Sciatic nerve (tissue), 2 donors: Measurements from ENCODE around the gene CSRP1. TPM values are rescaled to one million over a fixed set of nuclear protein-coding genes. Genes with fewer than 3 reads are reported as not detected.

Experiments
- ATAC-seq: fragments of 200-7000 bp; cut with Tn5 transposase; one replicate; pipeline ENCODE4 v1.9.1; 2020; ENCODE audit warnings: mild to moderate bottlenecking, moderate library complexity
- DNase-seq: peaks from one replicate; pipeline ENCODE4 v3.0.0-alpha.2; 2020; ENCODE audit warnings: low spot score
- intact Hi-C: fragments of 100-400 bp; cut with DNase I; formaldehyde crosslinking; loops from one replicate; pipeline ENCODE4 v1.14.2; 2022
- total RNA-seq: library from RNA; stranded (reverse); fragmentation: NEBNext Ultra II Directional; extraction: Animal tissue kit (Norgen Biotek cat#: 25700); gene quantifications from one replicate; pipeline ENCODE4 v1.2.1, GENCODE V29; 2021
- donor health status: DM: no; HTN: no; CAD: no.
- donor health status: DM: no; HTN: no; CAD: no.

The CSRP1 gene
- total RNA-seq, 1 donor from 2014 or later: 768 TPM

GRCh38 chr1:201468844-201469644 lies 37.9 kb downstream of the CSRP1 start, which contains the start of gene PHLDA3:
TSS of gene PHLDA3 (minus strand) at chr1:201469188. CDS start at chr1:201468786, 402 bp downstream.
- ATAC-seq: peak; percentile 87
- intact Hi-C loops: no loop called here
- peak; percentile 95 for DNase-seq

DNA sequence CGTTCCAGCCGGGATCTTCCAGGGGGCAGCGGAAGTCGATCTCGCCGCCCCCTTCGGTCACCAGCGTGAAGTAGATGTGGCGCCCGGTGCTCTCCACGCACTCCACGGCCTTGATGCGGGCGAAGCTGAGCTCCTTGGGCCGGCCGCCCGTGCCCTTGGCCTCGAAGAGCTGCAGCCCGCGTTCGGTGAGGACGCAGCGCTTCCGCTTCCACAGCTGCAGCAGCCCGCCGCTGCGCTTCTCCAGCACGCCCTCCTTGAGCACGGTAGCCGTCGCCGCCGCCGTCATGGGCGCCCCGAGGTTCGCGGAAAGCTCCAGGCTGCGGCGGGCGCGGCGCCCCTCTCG lies 38.5 kb downstream of the CSRP1 start:
- no peak for ATAC-seq
- no peak for DNase-seq
- intact Hi-C loops: no loop called here

DNA sequence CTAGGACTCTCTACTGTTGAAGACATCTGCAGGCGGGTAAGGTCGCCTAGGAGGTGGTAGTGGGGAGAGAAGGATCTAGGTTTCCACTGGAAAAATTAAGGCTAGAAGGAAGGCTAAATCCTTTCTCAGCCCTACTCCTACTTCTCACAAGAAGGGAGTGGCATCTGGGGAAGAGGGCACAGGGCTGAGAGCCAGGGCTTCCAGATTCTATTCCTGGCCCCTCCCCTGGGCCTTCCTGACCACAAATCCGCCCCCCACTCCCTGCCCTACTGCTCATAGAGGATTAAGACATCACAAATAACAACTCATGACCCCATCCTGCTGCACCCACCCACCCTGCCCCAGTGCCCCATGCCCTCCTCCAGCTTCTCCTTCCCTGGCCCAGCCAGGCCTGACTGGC lies 40.4 kb downstream of the CSRP1 start:
- intact Hi-C loops: no loop called here
- DNase-seq (peak; percentile 74), ATAC-seq (peak; percentile 6)

GRCh38 chr1:201465698-201466290 lies 41.1 kb downstream of the CSRP1 start:
- ATAC-seq: no peak
- no peak for DNase-seq
- intact Hi-C loops: no loop called here

DNA sequence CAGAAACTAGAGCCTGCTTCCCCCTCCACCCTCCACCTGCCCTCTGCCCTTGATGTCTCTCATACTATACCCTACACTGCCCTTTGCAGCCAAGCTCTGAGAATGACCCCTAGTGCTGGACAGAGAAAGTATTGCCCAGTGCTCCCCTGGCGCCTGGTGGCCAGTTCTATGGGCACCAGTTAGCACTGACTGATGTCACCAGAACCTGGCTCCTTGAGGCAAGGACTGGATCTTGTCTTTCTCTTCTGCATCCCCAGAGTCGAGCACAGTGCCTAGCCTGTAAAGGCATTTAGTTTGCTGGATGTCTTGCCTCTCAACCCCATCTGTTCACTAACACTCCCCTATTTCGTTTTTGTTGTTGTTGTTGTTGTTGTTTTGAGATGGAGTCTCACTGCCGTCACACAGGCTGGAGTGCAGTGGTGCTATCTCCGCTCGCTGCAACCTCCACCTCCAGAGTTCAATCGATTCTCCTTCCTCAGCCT lies 43.8 kb downstream of the CSRP1 start:
- DNase-seq (no peak), ATAC-seq (peak; percentile 20)
- intact Hi-C loops: no loop called here

DNA sequence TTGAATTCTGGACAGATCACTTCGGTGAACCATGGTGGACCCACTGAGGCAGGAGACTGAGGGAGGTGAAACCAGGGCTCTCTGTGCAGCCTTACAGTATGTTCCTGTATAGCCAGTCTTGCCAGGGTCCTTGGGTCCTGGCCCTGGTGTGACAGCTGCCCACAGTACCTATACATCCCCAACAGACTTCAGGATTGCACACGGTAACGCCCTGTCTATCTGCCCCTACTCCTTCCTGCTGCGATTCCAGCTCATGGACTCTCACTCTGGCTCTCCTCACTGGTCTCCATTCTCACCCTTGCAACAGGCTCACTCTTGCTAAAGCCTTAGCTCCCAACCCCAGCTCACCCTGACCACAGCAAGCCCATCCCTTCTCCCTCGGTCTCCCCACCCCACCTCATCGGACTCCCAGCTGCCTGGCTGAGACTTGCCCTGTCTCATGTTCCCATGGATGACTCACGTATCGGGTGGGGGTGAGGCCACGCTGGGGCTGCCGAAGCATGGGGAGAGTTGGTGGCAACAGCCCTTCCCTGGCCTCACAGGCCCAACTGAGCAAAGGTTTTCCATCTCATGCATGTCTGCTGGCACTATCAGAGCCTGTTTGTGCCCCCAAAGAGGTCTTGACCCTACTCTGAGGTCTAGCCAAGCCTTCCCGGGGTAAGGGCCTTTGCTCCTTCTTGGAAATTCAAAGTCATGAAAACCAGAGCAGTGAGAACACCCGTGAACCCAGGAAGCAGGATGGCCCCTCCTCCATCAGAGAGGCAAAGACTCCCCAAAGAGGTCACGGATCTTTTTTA lies 45.1 kb downstream of the CSRP1 start:
- peak; percentile 90 for DNase-seq
- peak; percentile 85 for ATAC-seq
- intact Hi-C loops: no loop called here

- intact Hi-C loops: no loop called here
- ATAC-seq (peak; percentile 32), DNase-seq (no peak)
Observed at GRCh38 chr1:201460814-201461644, 45.9 kb downstream of the CSRP1 start.

DNA sequence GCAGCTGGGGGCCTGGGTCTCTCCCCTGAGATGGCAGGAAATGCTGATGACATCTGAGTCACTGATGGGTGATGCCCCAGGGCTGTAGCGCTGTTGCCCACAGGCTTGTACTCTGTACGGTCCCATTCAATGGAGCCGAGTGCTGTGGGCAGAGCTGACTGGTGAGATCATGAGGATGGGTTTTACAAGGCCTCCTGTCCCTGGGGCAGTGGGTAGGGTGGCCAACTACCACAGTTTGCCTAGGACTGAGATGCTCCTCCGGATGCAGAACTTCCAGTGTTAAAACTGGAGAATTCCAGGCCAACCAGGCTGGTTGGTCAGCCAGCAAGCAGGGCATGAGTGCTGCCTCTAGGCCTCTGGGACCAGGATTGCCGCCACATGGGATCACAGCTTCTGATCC lies 47.1 kb downstream of the CSRP1 start:
- intact Hi-C loops: no loop called here
- ATAC-seq (no peak), DNase-seq (no peak)

DNA sequence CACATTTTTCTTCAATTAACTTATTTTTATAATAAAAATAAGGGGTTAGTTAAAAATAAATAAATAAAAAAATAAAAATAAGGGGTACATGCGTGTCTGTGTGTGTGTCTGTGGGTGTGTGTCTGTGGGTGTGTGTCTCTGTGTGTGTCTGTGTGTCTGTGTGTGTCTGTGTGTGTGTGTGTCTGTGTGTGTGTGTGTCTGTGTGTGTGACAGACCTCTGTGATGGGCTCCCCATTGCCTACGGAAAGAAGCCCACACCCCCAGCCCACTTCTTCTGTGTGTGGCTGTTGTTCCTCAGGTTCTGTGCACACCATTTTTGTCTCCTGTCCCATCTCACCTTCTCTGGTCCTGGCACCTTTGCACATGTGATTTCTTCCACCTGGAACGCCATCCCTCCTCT lies 47.9 kb downstream of the CSRP1 start:
- ATAC-seq (no peak), DNase-seq (no peak)
- intact Hi-C loops: no loop called here

DNA sequence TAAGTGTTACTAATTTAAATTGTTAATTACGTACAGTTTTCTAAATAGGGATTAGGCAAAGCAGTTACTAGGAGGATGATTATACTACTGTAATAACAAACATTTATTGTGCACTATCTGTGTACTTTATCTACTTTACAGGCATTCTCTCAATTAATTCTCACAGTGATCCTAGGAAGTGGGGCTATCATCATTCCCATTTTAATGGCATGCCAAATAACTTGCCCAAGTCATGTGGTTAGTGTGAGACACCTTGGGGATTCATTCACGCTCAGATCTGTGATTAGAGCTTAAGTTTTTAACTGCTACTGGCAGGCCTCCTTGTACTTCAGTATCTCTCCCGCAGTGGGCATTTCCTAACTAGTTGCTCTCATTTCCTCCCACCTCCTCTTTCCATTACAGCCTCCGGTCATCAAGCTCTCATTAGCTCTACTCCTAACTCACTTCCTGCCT lies 49.4 kb downstream of the CSRP1 start:
- DNase-seq (no peak), ATAC-seq (peak; percentile 14)
- intact Hi-C loops: no loop called here

DNA sequence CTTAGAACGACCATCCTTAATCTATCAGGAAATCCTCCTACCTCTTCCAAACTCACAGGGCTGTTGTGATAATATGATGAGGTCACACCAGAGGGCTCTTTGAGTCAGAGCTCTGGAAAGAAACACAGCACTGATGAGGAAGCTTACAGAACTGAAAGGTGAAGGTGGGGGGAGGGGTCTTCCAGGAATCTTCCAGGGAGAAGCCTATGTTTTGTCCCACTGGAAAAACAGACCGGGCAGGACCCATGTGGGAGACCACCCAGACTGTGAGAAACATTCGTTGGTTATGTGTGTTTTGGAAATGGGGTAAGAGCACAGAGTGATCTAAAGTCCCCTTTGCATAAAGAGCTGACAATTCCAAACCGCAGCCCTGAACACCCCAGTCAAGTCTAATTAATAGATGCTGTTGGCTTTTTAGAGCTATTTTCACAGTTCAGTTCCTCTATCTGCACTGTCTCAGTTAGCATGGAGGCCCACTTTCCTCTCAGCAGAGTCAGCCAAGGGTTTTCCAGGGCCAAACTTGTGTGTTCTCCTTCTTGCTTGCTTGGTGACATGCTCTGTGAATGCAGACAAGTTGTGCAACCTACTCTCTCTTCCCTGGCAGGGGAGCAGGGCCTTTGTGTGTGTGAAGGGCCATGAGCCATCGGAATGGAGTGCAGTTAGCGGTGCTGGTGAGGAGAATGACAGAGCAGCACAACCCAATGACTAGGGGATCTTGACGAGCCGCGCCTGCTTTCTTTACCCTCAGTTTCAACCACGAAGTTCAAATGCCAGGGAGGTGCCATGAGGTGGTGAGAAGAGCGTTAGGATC lies 50.2 kb downstream of the CSRP1 start:
- intact Hi-C loops: no loop called here
- ATAC-seq: peak; percentile 83
- DNase-seq: peak; percentile 79

DNA sequence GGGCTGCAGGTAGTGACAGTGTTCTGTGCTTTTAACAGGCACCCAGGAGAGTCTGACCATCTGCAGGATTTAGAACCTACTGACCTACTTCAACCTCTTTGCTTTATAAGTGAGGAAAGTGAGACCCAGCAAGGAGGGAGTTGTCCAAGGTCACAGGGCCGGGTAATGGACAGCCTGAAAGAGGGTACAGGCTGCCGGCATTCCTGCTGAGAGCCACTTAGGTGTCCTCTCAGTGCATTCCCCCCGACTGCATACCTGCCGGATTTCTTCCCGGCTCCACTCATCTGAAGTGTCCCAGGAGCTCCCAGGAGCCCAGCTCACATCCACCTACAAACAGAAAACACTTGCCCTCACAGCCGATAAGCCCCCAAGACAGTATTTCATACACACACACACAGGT lies 51.8 kb downstream of the CSRP1 start:
- intact Hi-C loops: no loop called here
- DNase-seq (no peak), ATAC-seq (no peak)

GRCh38 chr1:201454608-201455007 lies 52.3 kb downstream of the CSRP1 start:
- intact Hi-C loops: no loop called here
- no peak for DNase-seq
- no peak for ATAC-seq

DNA sequence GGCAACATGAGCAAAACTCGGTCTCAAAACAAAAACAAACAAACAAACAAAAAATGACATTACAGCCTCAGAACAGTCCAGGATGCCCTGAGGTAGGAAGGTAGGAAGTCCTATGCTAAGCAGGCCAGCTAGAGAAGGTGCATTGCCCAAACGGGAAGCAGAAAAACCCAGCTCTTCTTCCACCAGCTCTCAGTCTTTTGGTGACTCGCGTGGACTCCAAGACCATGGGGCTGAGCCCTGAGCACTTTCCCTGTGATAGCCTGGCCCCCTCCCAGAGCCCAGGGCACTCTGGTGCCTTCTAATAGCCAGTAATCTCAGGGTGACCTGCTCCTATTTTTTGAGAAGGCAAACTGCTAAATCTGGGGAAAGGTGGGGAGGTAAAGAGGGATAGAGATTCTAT lies 54.1 kb downstream of the CSRP1 start:
- intact Hi-C loops: no loop called here
- DNase-seq: no peak
- no peak for ATAC-seq

GRCh38 chr1:201450721-201451291 lies 56.1 kb downstream of the CSRP1 start:
- DNase-seq (peak; percentile 84), ATAC-seq (peak; percentile 67)

DNA sequence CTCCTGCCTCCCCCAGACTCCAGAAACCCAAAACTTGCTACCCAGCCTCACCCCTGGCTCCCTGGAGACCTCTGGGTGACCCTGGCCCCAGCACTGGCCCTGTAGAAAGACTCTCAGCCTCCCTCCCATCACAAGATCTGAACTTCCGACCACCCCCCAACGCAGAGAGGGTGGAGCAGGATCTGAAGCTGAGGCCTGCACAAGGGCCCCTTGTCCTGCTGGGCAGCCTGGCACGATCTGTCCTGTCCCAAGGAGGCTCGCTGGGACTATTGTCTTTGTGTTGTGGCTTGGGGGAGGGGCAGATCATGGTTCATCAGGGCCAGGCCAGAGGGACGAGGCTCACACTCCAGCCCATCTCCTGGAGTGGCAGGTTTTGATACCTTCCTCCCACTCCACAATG lies 57.9 kb downstream of the CSRP1 start:
- intact Hi-C loops: loop anchor here (10.0 kb wide), 1 partner anchor 56 kb away; the partner anchor contains the start of gene CSRP1
- peak; percentile 77 for DNase-seq
- peak; percentile 37 for ATAC-seq

More at GRCh38 chr1:201450721-201451291, 56.1 kb downstream of the CSRP1 start:
- intact Hi-C loops: no loop called here
